ENCODE data around the gene CHMP1B.

CHMP1B gene

DNA sequence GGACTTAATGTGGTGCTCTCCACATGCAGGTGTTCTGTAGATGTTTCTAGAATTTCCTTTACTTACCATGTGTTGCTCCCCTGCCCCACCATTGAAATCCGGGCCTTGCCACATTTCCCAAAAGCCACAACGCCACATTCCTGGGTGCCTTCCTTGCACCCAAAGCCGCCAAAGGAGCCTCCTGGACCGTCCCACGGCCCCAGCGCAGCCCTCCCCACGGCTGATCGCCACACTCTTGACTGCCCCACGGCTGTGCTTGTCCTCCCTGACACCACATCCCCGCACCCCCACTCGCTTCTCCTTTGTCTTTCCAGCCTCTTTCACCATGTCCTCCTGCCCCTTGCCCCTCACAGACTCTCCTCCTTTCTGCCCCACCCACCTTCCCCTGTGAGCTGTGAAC lies 40.2 kb upstream of the CHMP1B start:
- no peak overlapping the region for H3K27ac ChIP-seq
- H3K4me3 ChIP-seq = no peak overlapping the region
- no peaks in the 10 kb centered on the region for H3K36me3 ChIP-seq (ENCODE audit: insufficient read depth, low read length)
- no peaks in the 10 kb centered on the region for H3K9me3 ChIP-seq (ENCODE audit: low read depth, low read length)
- no peak for TF ChIP-seq EZH2 (IDR thresholded peaks at IDR 0.05)
- TF ChIP-seq POLR2AphosphoS5 (IDR thresholded peaks at IDR 0.05; ENCODE audit: borderline replicate concordance, low read depth, low read length) = no peak
- TF ChIP-seq FOXP2 (optimal IDR thresholded peaks at IDR 0.05; ENCODE audit: control extremely low read depth, extremely low read length, insufficient read depth) = no peak
- DNase-seq (ENCODE audit: low read depth, low spot score) = no peak
- no peak overlapping the region for H3K9ac ChIP-seq (ENCODE audit: insufficient read length)

DNA sequence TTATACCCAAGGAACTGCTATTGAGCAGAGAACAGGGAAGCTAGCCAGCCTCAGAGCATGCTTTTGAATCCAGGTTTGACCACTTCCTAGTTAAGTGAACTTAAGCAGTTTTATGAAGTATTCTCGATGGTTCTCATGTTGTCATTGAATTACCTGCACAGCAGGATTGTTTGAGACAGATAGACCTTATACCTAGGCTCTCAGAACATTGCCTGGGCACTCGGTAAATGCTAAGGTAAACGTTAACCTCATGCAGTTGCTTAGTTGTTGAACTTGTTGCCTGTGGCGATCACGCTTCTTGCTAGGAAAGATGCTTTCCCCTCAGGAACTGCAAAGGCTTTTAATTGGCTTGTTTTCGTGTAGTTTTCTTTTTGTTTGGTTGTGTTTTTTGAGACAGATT lies 34.0 kb upstream of the CHMP1B start:
- Histone ChIP-seq H3K9ac (ENCODE audit: insufficient read length) (no peak overlapping the region), H3K4me3 (no peak overlapping the region), H3K9me3 (ENCODE audit: low read depth, low read length) (no peaks in the 10 kb centered on the region), H3K27ac (no peak overlapping the region), H3K36me3 (ENCODE audit: insufficient read depth, low read length) (no peaks in the 10 kb centered on the region)
- DNase-seq (ENCODE audit: low read depth, low spot score) = no peak
- TF ChIP-seq POLR2AphosphoS5 (IDR thresholded peaks at IDR 0.05; ENCODE audit: borderline replicate concordance, low read depth, low read length) = no peak
- TF ChIP-seq EZH2 (IDR thresholded peaks at IDR 0.05) = no peak
- no peak for TF ChIP-seq FOXP2 (optimal IDR thresholded peaks at IDR 0.05; ENCODE audit: control extremely low read depth, extremely low read length, insufficient read depth)

DNA sequence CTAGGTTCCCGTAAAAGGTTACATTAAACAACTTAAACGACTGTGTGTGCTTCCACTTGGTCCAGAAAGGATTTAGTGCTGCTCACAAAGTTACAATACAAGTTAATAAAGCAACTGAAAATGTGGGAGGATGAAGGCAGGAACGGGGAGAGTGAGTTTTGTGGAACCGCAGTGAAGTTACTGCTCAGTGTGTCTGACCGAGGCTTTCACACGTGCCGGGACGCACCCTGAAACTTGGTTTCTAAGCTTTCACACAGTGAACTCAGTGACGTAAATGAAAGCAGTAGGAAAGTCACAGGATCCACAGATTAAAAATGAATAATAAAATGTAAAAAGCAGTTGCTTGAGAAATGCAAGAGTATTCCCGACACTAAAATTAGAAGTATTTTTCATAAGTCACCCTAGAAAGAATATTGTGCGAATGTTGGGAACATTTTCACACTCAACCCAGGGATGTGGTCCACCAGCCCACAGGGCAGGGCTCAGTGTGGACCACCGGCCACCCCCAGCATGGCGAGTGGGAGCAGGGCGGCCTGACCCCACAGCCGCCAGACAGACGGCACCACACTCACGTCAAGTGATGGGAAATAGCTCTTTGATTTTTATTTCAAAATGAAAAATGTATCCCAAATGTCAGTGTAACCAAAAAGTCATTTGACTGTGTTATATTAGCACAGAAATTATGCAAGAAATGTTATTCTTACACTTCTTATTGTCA lies 32.6 kb upstream of the CHMP1B start:
- DNase-seq (ENCODE audit: low read depth, low spot score) = no peak
- Histone ChIP-seq H3K36me3 (ENCODE audit: insufficient read depth, low read length) (no peaks in the 10 kb centered on the region), H3K4me3 (no peak overlapping the region), H3K9me3 (ENCODE audit: low read depth, low read length) (no peaks in the 10 kb centered on the region), H3K9ac (ENCODE audit: insufficient read length) (no peak overlapping the region), H3K27ac (no peak overlapping the region)
- TF ChIP-seq POLR2AphosphoS5 (IDR thresholded peaks at IDR 0.05; ENCODE audit: borderline replicate concordance, low read depth, low read length) = no peak
- TF ChIP-seq FOXP2 (optimal IDR thresholded peaks at IDR 0.05; ENCODE audit: control extremely low read depth, extremely low read length, insufficient read depth) = no peak
- no peak for TF ChIP-seq EZH2 (IDR thresholded peaks at IDR 0.05)

DNA sequence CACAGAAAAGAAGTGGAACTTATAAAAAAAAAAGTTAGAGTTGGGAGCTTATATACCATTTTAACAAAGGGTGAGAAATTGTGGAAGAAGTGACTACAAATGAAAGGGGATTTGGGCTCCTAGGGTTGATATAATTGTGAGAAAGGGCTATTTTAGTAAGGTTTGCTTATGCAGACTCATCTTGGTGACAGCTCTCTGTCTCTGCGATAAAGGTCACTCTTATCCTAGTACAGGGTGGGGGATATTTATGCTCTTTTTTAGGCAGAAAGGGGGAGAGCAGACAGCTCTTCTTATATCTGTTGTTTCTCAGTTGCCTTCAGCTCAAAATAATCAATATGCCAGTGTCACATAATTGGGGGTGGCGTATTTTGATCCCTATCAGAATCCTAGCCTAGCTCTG lies 31.3 kb upstream of the CHMP1B start:
- no peaks in the 10 kb centered on the region for H3K36me3 ChIP-seq (ENCODE audit: insufficient read depth, low read length)
- no peak for TF ChIP-seq EZH2 (IDR thresholded peaks at IDR 0.05)
- no peak for TF ChIP-seq FOXP2 (optimal IDR thresholded peaks at IDR 0.05; ENCODE audit: control extremely low read depth, extremely low read length, insufficient read depth)
- no peak for TF ChIP-seq POLR2AphosphoS5 (IDR thresholded peaks at IDR 0.05; ENCODE audit: borderline replicate concordance, low read depth, low read length)
- no peak for DNase-seq (ENCODE audit: low read depth, low spot score)

DNA sequence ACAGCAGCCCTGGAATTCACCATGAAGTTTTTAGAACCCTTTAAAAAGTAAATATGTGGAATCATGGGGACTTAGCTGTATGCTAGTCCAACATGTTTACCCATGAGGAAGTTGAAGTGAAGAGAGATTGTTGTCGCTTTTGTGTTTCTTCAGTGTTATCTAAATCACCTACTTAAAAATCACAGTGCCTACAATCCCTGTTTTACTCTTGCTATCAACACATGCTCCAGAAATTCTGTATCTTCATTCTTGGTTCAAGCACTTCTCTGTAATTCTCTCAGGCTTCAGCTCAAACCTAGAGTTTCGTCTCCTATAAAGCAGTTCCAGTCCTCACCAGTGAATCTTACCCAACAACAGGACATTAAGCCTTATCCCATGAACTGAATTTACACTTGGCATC lies 30.5 kb upstream of the CHMP1B start:
- TF ChIP-seq POLR2AphosphoS5 (IDR thresholded peaks at IDR 0.05; ENCODE audit: borderline replicate concordance, low read depth, low read length) = no peak
- TF ChIP-seq FOXP2 (optimal IDR thresholded peaks at IDR 0.05; ENCODE audit: control extremely low read depth, extremely low read length, insufficient read depth) = no peak
- no peak for TF ChIP-seq EZH2 (IDR thresholded peaks at IDR 0.05)
- no peak overlapping the region for H3K27ac ChIP-seq
- H3K9ac ChIP-seq (ENCODE audit: insufficient read length) = no peak overlapping the region

More for the DNA sequence above, 31.3 kb upstream of the CHMP1B start:
- H3K4me3 ChIP-seq = no peak overlapping the region
- H3K9me3 ChIP-seq (ENCODE audit: low read depth, low read length) = no peaks in the 10 kb centered on the region
- no peak overlapping the region for H3K9ac ChIP-seq (ENCODE audit: insufficient read length)
- H3K27ac ChIP-seq = no peak overlapping the region

DNA sequence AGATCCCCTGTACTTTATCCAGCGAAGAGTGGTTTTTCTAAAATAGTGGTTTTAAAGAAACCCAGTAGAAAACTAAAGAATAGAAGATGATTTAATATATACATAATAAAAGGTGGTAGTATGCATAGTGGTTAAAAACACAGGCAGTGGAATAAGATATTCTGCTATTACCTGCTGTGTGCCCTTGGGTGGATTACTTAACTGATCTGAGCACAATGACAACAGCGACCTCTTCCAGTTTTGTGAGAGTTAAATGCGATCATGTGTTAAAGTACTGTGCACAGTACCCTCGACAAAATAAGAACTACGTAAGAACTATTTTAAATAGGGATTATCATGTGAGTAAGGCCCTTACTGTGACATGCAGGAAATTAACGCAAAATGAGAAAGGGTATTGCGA lies 30.0 kb upstream of the CHMP1B start:
- Histone ChIP-seq H3K4me3 (no peak overlapping the region), H3K36me3 (ENCODE audit: insufficient read depth, low read length) (no peaks in the 10 kb centered on the region), H3K9ac (ENCODE audit: insufficient read length) (no peak overlapping the region), H3K27ac (no peak overlapping the region), H3K9me3 (ENCODE audit: low read depth, low read length) (no peaks in the 10 kb centered on the region)
- no peak for TF ChIP-seq FOXP2 (optimal IDR thresholded peaks at IDR 0.05; ENCODE audit: control extremely low read depth, extremely low read length, insufficient read depth)
- TF ChIP-seq POLR2AphosphoS5 (IDR thresholded peaks at IDR 0.05; ENCODE audit: borderline replicate concordance, low read depth, low read length) = no peak
- TF ChIP-seq EZH2 (IDR thresholded peaks at IDR 0.05) = no peak
- no peak for DNase-seq (ENCODE audit: low read depth, low spot score)

More for the DNA sequence above, 30.5 kb upstream of the CHMP1B start:
- Histone ChIP-seq H3K36me3 (ENCODE audit: insufficient read depth, low read length) (no peaks in the 10 kb centered on the region), H3K9me3 (ENCODE audit: low read depth, low read length) (no peaks in the 10 kb centered on the region), H3K4me3 (no peak overlapping the region)
- DNase-seq (ENCODE audit: low read depth, low spot score) = no peak

DNA sequence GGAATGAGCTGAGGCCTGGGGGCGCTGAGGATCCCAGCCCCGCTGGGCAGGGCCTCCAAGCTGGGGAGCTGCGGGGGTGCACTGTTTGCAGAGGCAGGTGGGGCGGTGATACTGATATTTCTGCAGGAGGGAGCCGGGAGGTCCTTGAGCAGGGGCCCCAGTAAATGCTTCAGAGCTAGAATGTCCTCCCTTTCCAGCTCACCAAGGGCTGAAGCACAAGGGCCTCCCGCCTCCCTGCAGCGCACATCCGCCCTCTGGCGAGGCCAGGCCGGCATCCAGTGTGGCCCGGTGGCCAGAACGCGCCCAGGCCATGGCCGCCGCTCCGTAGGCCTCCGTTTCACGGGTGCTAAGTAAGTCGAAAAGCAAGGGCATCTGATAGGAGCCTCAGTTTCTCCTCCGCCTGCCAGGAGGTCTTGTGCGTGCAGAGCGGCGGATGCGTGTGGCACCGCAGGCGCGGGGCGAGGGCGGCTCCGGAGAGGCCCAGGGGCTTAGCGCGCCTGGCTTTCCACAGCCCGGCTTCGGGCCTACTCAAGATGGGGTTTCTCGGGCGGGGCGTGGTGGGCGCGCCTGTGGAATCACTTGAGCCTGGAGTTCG lies 29.5 kb upstream of the CHMP1B start:
- no peak for TF ChIP-seq EZH2 (IDR thresholded peaks at IDR 0.05)
- TF ChIP-seq POLR2AphosphoS5 (IDR thresholded peaks at IDR 0.05; ENCODE audit: borderline replicate concordance, low read depth, low read length) = no peak
- TF ChIP-seq FOXP2 (optimal IDR thresholded peaks at IDR 0.05; ENCODE audit: control extremely low read depth, extremely low read length, insufficient read depth) = no peak
- Histone ChIP-seq H3K27ac (no peak overlapping the region), H3K36me3 (ENCODE audit: insufficient read depth, low read length) (no peaks in the 10 kb centered on the region), H3K9ac (ENCODE audit: insufficient read length) (no peak overlapping the region), H3K4me3 (no peak overlapping the region), H3K9me3 (ENCODE audit: low read depth, low read length) (no peaks in the 10 kb centered on the region)
- DNase-seq (ENCODE audit: low read depth, low spot score) = no peak

DNA sequence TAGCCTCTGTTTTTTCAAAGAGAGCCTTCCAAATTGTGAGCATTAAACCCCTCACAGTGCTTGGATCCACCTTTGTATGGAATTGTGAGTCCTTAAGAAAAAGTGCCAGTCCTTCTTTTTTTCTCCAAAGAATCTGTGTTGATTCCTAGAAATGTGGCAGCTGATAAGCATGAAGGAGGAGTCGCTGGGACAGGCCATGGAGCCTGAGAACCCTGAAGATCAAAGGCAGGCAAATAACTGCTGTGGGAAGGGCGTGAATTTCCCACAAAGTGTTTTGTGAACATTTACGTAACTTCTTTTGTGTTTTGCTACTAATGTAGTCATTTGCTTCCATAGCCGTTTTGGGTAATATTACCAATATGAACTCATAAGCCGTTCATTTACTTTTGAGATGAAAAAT lies 27.7 kb upstream of the CHMP1B start:
- DNase-seq (ENCODE audit: low read depth, low spot score) = no peak

More for the DNA sequence above, 27.7 kb upstream of the CHMP1B start:
- Histone ChIP-seq H3K4me3 (no peak overlapping the region), H3K9me3 (ENCODE audit: low read depth, low read length) (no peaks in the 10 kb centered on the region), H3K36me3 (ENCODE audit: insufficient read depth, low read length) (no peaks in the 10 kb centered on the region), H3K27ac (no peak overlapping the region), H3K9ac (ENCODE audit: insufficient read length) (no peak overlapping the region)
- TF ChIP-seq EZH2 (IDR thresholded peaks at IDR 0.05) (no peak), FOXP2 (optimal IDR thresholded peaks at IDR 0.05; ENCODE audit: control extremely low read depth, extremely low read length, insufficient read depth) (no peak), POLR2AphosphoS5 (IDR thresholded peaks at IDR 0.05; ENCODE audit: borderline replicate concordance, low read depth, low read length) (no peak)

All from SK-N-MC (cell line).